Ovary (tissue), 9 donors: ENCODE measurements around the gene CDC14A. TPM values are rescaled to one million over a fixed set of nuclear protein-coding genes. Genes with fewer than 3 reads are reported as not detected.

Experiments used
- DNase-seq, 5 donors: peaks; one replicate each; pipeline ENCODE4 v3.0.0-alpha.2; 2019 to 2020
- H3K27ac ChIP-seq, 2 donors: fragments of 200-600 bp; one replicate each; pipeline versions ENCODE4 v1.5.1 to v1.8.0; 2019 to 2022
- H3K27me3 ChIP-seq: fragments of 200-600 bp; one replicate; pipeline ENCODE4 v1.8.0; 2022
- H3K36me3 ChIP-seq: fragments of 200-600 bp; sonication (generic); one replicate; pipeline ENCODE4 v1.5.1; 2019
- H3K4me1 ChIP-seq: one replicate; pipeline ENCODE4 v1.8.1; 2013; ENCODE audit warnings: mild to moderate bottlenecking, moderate library complexity; ENCODE audit not compliant: insufficient read depth
- H3K4me3 ChIP-seq: fragments of 200-600 bp; sonication (generic); one replicate; pipeline ENCODE4 v1.5.1; 2017
- H3K9me3 ChIP-seq, 2 donors: fragments of 200-600 bp in 1 of 2; sonication (generic) in 1 of 2; one replicate each; pipeline versions ENCODE4 v1.5.1 to v1.8.1; 2013 to 2019; ENCODE audit warnings: mild to moderate bottlenecking in 1 of 2, moderate library complexity in 1 of 2
- EP300 ChIP-seq: sonication (generic); formaldehyde crosslinking; IDR thresholded peaks from one replicate; pipeline ENCODE4 v1.6.1; 2017; ENCODE audit warnings: antibody characterized with exemption
- POLR2A ChIP-seq: fragments of 450-650 bp; IDR thresholded peaks from one replicate; pipeline ENCODE4 v1.6.1; 2017; ENCODE audit warnings: antibody characterized with exemption, mild to moderate bottlenecking, moderate library complexity
- WGBS, 3 donors: extraction: QIAGEN DNeasy Blood & Tissue Kit in 1 of 3; methylation state at CpG; one replicate each; pipeline versions ENCODE4 v1.1.5 to v1.1.7; 2013 to 2017; 5-methylcytosine and 5-hydroxymethylcytosine counted together
- intact Hi-C, 4 donors: fragments of 100-400 bp; cut with DNase I; formaldehyde crosslinking; loops; one replicate each; pipeline versions ENCODE4 v1.11.0 to v1.15.1; 2022 to 2023
- polyA plus RNA-seq, 2 donors: library from polyadenylated mRNA; stranded (reverse); fragments of 200-250 nt in 1 of 2; fragments of 350-450 nt in 1 of 2; fragmentation: Illumina TruSeq in 1 of 2; extraction: RNeasy Lipid Tissue Mini Kit (QIAGEN cat#74804) in 1 of 2; gene quantifications; one replicate each; pipeline ENCODE4 v1.2.3, GENCODE V29; 2013 to 2014
- total RNA-seq, 7 donors: library from RNA; depleted of rRNA in 2 of 7; stranded (reverse); fragments of >200 nt in 2 of 7; fragmentation: NEBNext Ultra II Directional in 3 of 7; extraction: Animal tissue kit (Norgen Biotek cat#: 25700) in 3 of 7; gene quantifications; one replicate each; pipeline versions ENCODE4 v1.1.0 to v1.2.4, GENCODE V29; 2016 to 2023
- TF ChIP-seq, protein P1 (sequence below), 3 donors: fragments of 450-650 bp in 2 of 3; fragments of 200-600 bp in 1 of 3; IDR thresholded peaks; one replicate each; pipeline versions ENCODE4 v1.5.1 to v1.8.0; 2016 to 2022; ENCODE audit warnings: antibody characterized with exemption in 3 of 3, mild to moderate bottlenecking in 1 of 3
- donor health status: DM: no; HTN: no; CAD: no; lungs with moderate emphysema.
- donor health status: DM: no; HTN: no; CAD: no.
- donor health status: Bipolar disorder and iron deficiency.
- donor health status: DM: yes; HTN: yes; CAD: no.
- donor health status: DM: no; HTN: no; CAD: no.
- donor health status: DM: yes; HTN: yes; CAD: no.

The CDC14A gene
- total and polyA plus RNA-seq, 9 donors, result 4.6 to 47.4 (median 8.6) TPM

DNA sequence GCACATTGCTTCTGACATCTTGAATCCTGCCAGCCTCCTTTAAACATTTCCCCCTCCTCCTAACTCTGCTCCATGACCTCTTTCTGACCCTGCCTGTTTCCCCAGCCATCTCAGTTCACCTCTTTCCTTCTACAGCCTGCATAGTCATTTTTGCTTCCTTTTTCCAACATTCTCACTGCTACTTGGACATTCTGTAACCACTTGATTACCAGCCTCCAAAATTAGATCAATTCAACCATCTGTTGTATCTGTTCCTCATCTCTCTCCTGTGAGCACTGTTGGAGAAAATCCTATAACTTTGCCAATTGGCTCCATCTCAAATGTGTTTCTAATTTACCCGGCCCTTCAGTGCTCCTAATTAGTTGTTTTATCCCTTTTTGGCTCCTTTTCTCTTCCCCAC is 158.1 kb downstream of the CDC14A start:
- Histone ChIP-seq H3K27me3 (no peaks in the 10 kb centered on the region), H3K9me3 (no peaks in the 10 kb centered on the region), H3K4me3 (no peak overlapping the region), H3K27ac (no peak overlapping the region), H3K4me1 (peaks cover 6% of the 10 kb centered on the region), H3K36me3 (no peaks in the 10 kb centered on the region)
- TF ChIP-seq, protein P1, sequence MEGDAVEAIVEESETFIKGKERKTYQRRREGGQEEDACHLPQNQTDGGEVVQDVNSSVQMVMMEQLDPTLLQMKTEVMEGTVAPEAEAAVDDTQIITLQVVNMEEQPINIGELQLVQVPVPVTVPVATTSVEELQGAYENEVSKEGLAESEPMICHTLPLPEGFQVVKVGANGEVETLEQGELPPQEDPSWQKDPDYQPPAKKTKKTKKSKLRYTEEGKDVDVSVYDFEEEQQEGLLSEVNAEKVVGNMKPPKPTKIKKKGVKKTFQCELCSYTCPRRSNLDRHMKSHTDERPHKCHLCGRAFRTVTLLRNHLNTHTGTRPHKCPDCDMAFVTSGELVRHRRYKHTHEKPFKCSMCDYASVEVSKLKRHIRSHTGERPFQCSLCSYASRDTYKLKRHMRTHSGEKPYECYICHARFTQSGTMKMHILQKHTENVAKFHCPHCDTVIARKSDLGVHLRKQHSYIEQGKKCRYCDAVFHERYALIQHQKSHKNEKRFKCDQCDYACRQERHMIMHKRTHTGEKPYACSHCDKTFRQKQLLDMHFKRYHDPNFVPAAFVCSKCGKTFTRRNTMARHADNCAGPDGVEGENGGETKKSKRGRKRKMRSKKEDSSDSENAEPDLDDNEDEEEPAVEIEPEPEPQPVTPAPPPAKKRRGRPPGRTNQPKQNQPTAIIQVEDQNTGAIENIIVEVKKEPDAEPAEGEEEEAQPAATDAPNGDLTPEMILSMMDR (IDR thresholded peaks at IDR 0.05), result no peak
- TF ChIP-seq POLR2A, result no peak
- TF ChIP-seq EP300, result no peak
- DNase-seq, result no peak
- WGBS, 3 donors, result 17 to 37% (median 31%) methylated on average over 1 of the region's 1 CpG
- intact Hi-C loops, result no loop called here

DNA sequence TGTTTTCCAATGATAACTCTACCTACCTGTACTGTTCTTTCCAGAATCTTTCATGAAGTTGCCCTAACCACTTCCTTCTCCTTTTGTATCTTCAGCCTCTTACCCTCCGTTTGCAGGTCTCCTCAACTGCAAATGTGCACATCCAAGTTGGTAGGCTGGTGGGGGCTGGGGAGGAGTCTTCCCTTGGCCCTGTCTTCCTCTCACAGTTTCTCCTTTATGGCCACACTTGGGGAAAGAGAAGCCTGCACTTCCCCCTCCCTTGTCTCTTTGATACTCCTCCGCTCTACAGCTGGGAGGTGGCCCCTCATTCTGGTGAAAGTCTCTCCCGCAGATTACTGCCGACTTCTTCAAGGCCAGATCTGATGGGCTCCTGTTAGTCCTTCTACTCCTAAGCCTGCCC is 158.8 kb downstream of the CDC14A start:
- Histone ChIP-seq H3K36me3 (no peaks in the 10 kb centered on the region), H3K27me3 (no peaks in the 10 kb centered on the region), H3K9me3 (no peaks in the 10 kb centered on the region), H3K4me3 (no peak overlapping the region), H3K4me1 (peaks cover 6% of the 10 kb centered on the region), H3K27ac (no peak overlapping the region)
- WGBS, 3 donors, result 78 to 82% (median 79%) methylated on average over 4 of the region's 4 CpGs
- TF ChIP-seq EP300 (no peak), POLR2A (no peak)
- intact Hi-C loops, result no loop called here
- DNase-seq, result no peak

DNA sequence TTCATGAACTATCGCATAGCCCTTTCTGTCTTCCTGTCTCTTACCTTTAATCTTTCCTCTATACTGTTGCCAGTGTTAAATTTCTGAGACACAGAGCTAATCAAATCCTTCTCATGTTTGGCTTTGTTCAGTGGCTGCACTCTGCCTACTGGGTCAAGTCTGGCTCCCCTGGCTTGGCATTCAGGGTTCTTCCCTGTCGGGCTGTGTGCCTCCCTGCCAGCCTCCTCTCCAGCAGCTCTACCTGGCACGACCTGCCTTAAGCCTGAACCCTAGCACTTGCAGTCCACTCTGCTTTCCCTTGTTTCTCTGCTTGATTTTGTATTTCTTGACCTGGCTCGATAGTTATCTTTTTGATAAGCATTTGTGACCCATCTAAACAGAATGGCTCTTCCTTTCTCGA is 159.5 kb downstream of the CDC14A start:
- Histone ChIP-seq H3K27ac (no peak overlapping the region), H3K27me3 (no peaks in the 10 kb centered on the region), H3K36me3 (no peaks in the 10 kb centered on the region), H3K4me1 (peaks cover 6% of the 10 kb centered on the region), H3K4me3 (no peak overlapping the region), H3K9me3 (no peaks in the 10 kb centered on the region)
- WGBS, 3 donors, result 92 to 93% (median 93%) methylated on average over 5 of the region's 5 CpGs
- intact Hi-C loops, result no loop called here
- TF ChIP-seq, protein P1 (IDR thresholded peaks at IDR 0.05), result no peak
- no peak for TF ChIP-seq EP300
- TF ChIP-seq POLR2A, result no peak
- DNase-seq, result no peak

DNA sequence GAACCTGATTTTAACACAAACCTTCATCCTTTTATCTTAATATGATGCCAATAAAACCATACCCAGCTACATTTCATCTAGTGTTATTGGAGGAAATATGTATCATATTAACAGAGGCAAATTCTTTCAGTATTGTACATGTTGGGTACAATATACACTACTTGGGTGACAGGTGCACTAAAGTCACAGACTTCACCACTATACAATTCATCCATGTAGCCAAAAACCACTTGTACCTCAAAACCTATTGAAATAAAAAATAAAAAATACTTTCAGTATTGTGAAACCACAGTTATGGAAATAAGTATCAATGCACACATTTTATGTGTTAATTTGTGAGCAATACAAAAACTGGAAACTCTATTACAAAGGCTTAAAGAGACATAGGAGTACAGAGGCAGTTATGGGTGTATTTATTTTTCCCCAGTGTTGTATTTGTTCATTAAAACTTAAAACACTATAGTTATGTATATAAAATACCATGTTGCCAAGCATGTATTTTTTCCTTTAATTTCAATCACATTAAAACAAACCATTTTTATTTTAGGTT is 160.6 kb downstream of the CDC14A start:
- TF ChIP-seq, protein P1 (IDR thresholded peaks at IDR 0.05), result no peak
- TF ChIP-seq POLR2A (no peak), EP300 (no peak)
- no peaks in the 10 kb centered on the region for H3K27me3 ChIP-seq
- H3K36me3 ChIP-seq, result no peaks in the 10 kb centered on the region
- no peak for DNase-seq
- no peak overlapping the region for H3K4me3 ChIP-seq
- no peaks in the 10 kb centered on the region for H3K9me3 ChIP-seq
- peaks cover 6% of the 10 kb centered on the region for H3K4me1 ChIP-seq
- no peak overlapping the region for H3K27ac ChIP-seq
- intact Hi-C loops, result no loop called here

DNA sequence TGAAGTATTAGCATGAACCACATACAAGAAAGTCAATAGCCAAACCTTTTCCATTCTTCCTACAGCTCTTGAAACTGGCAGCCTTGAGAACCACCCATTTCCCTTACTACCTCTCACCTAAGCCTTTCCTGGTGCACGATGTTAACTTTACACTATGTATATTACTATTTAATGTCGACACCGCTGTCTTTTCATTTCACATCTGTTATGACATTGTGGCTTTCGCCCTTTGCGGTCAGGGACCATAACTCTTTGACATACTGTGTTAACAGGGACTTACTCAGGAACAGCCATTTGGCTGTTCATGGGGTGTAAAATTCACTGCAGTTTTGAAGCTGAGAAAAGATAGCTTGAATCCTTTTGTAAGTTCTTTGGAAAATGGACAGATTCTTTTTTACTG is 164.6 kb downstream of the CDC14A start:
- Histone ChIP-seq H3K4me1 (no peaks in the 10 kb centered on the region), H3K27ac (no peak overlapping the region), H3K4me3 (no peak overlapping the region), H3K9me3 (no peaks in the 10 kb centered on the region), H3K27me3 (no peaks in the 10 kb centered on the region), H3K36me3 (no peaks in the 10 kb centered on the region)
- TF ChIP-seq, protein P1 (IDR thresholded peaks at IDR 0.05), result no peak
- TF ChIP-seq EP300 (no peak), POLR2A (no peak)
- no peak for DNase-seq
- WGBS, 3 donors, result 81 to 85% (median 84%) methylated on average over 5 of the region's 5 CpGs
- intact Hi-C loops, result no loop called here
